AG04450 (cell line): Measurements from ENCODE around the gene SLC8B1. TPM values are rescaled to one million over a fixed set of nuclear protein-coding genes. Genes with fewer than 3 reads are reported as not detected.

Source experiments
- CTCF ChIA-PET: fragments of 300-600, 350-600 bp; formaldehyde crosslinking; extraction: SDS; loops from one replicate; lab custom pipeline; 2022; ENCODE audit warnings: antibody characterized with exemption, inconsistent platforms; lab: Charles Lee
- POLR2A ChIA-PET: fragments of 350-600 bp; formaldehyde crosslinking; extraction: SDS; loops from one replicate; lab custom pipeline; 2021; ENCODE audit warnings: antibody characterized with exemption, inconsistent platforms; lab: Yijun Ruan, JAX
- DNase-seq: peaks from one replicate; pipeline ENCODE4 v3.0.0-alpha.2; 2011; ENCODE audit warnings: low read depth, low spot score
- H3K27ac ChIP-seq: one replicate; pipeline ENCODE4 v1.5.1; 2012; ENCODE audit warnings: low read depth, low read length, control low read depth
- H3K27me3 ChIP-seq: one replicate; pipeline ENCODE4 v1.6.0; 2012; ENCODE audit warnings: low read length; ENCODE audit not compliant: control insufficient read depth, insufficient read depth
- H3K4me3 ChIP-seq: 2 replicates; pipeline ENCODE4 v1.5.1; 2011; ENCODE audit warnings: mild to moderate bottlenecking, low read depth, low read length, control low read depth
- H3K9me3 ChIP-seq: 2 replicates; pipeline ENCODE4 v1.5.1; 2012; ENCODE audit warnings: low read length; ENCODE audit not compliant: control insufficient read depth, insufficient read depth
- polyA minus RNA-seq: library from RNA; depleted of rRNA, polyadenylated mRNA; stranded (reverse); fragments of >200 nt; gene quantifications from 2 replicates; pipeline ENCODE4 v1.2.3, GENCODE V29; 2011; rRNA and poly(A)+ RNA removed
- polyA plus RNA-seq: library from polyadenylated mRNA; depleted of rRNA; stranded (reverse); fragments of >200 nt; gene quantifications from 2 replicates; pipeline ENCODE4 v1.2.3, GENCODE V29; 2011; rRNA removed
- TF ChIP-seq, protein P1 (sequence below): IDR thresholded peaks from 2 replicates; pipeline ENCODE4 v1.5.1; 2011; ENCODE audit warnings: low read depth, low read length, control low read depth, inconsistent platforms

Gene SLC8B1
- polyA plus RNA-seq (12.1 and 17.2 TPM in 2 replicates), polyA minus RNA-seq (15.2 and 25.5 TPM in 2 replicates)

DNA sequence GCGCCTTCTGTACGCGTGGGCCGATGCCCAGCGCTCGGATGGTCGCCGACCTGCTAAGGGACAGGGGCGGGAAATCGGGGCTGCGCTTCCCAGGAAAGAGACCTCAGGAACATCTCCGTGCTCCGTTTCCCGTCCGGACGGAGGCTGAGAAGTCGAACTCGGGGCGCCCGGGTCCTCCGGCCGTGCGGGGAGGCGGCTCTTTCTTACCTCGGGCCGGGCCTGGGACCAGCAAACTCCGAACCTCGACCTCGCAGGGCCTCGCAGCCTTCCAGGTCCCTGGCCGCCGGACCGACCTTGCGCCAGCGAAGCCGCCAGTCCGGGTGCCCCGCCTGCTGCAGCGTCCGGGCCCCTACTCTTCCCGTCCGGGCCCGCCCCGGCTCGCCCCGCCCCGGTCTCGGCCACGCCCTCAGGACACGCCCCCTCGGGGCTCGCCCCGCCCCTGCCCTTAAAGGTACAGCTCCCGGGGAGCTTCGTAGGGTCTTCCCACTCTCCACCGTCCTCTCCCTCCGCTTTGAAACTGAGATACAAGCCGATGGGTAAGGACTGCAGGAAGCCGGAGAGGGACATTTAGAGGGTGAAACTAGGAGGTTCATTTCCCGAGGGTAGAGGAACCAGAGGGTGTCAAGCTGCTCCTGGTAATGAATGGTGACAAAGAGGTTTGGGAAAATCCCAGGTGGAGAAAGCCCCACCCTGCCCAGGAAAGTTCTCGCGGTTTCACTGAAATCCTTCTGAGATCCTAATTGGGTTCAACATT lies at the start of gene SLC8B1:
Gene SLC8B1 (minus strand): TSS at position 324 of the 754 bp plus-strand sequence. CDS start 2,231 bp downstream, outside the sequence.
- CTCF ChIA-PET, result interaction anchor here (0.6 to 1.9 kb wide), 6 partner anchors 9 to 1340 kb away, joined by 4 to 12 read pairs (median 4); no protein-coding TSS in a partner anchor
- TF ChIP-seq, protein P1, sequence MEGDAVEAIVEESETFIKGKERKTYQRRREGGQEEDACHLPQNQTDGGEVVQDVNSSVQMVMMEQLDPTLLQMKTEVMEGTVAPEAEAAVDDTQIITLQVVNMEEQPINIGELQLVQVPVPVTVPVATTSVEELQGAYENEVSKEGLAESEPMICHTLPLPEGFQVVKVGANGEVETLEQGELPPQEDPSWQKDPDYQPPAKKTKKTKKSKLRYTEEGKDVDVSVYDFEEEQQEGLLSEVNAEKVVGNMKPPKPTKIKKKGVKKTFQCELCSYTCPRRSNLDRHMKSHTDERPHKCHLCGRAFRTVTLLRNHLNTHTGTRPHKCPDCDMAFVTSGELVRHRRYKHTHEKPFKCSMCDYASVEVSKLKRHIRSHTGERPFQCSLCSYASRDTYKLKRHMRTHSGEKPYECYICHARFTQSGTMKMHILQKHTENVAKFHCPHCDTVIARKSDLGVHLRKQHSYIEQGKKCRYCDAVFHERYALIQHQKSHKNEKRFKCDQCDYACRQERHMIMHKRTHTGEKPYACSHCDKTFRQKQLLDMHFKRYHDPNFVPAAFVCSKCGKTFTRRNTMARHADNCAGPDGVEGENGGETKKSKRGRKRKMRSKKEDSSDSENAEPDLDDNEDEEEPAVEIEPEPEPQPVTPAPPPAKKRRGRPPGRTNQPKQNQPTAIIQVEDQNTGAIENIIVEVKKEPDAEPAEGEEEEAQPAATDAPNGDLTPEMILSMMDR, result no peak
- peak within 1 kb of the TSS; percentile 70 for H3K4me3 ChIP-seq
- peak within 1 kb of the TSS; percentile 39 for H3K27ac ChIP-seq
- H3K27me3 ChIP-seq, result peaks cover 3% of the 10 kb centered on the region
- peak; percentile 15 for DNase-seq
- H3K9me3 ChIP-seq, result no peaks in the 10 kb centered on the region
- POLR2A ChIA-PET, result interaction anchor here (0.5 to 1.6 kb wide), 9 partner anchors 9 to 529 kb away, joined by 3 to 9 read pairs (median 4); partner anchors contain the start of genes SDSL and TPCN1

DNA sequence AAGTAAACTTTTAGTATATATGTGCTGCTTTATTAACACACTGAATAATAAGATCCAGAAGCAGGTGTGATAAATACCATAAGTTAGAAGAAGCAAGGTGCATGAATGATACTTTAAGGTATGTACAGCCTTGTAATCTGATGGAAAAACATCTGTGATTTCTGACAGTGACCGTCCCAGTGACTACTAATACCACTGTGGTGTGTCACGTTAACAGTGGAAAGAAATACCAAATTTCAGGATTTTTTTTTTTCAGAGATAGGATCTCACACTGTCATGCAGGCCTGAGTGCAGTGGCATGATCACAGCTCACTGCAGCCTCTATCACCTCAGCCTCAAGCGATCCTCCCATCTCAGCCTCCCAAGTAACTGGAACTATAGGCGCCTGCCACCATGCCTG lies 47.3 kb upstream of the SLC8B1 start:
- CTCF ChIA-PET, result no interaction called here
- Histone ChIP-seq H3K9me3 (no peaks in the 10 kb centered on the region), H3K4me3 (no peak overlapping the region), H3K27ac (no peak overlapping the region), H3K27me3 (no peaks in the 10 kb centered on the region)
- TF ChIP-seq, protein P1, result no peak
- POLR2A ChIA-PET, result no interaction called here
- no peak for DNase-seq

DNA sequence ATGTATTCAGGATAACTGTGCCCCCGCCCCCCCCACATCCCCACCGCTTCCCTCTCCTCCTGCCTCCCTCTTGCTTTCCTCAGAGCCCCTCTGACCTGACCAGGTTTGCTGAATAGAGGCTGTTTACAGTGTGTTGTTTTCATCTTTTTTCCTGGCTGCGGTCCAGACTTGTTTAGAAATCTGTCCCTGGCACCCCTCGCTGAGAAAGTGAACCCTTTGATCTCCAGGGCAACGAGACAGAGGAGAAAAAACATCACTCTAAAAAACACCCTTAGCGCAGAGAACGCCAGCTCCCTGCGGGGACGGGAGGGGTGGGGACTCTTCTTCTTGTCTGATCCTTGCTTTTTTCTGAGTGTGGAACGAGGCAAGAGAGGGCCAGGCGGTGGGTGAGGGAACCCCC lies 46.3 kb upstream of the SLC8B1 start:
- H3K4me3 ChIP-seq, result no peak overlapping the region
- TF ChIP-seq, protein P1, result no peak
- no peak for DNase-seq
- POLR2A ChIA-PET, result no interaction called here
- no peaks in the 10 kb centered on the region for H3K27me3 ChIP-seq
- CTCF ChIA-PET, result no interaction called here
- H3K27ac ChIP-seq, result no peak overlapping the region
- no peaks in the 10 kb centered on the region for H3K9me3 ChIP-seq

DNA sequence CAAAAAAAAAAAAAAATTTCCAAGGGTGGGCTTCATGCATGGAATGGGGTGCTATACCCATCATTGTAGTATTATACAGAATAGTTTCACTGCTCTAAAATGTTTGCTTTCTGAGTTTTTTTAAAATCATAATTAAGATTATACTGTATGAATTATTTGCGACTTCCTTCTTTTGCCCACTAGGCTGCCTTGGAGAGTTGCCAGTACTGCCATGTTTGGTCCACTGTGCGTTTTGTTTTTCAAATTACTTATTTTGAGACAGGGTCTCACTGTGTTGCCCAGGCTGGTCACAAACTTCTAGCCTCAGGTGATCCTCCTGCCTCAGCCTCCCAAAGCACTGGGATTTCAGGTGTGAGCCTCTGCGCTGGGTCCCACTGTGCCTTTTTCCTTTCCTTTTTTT lies 43.4 kb upstream of the SLC8B1 start:
- POLR2A ChIA-PET, result interaction anchor here (0.7 kb wide), 1 partner anchor 18 kb away, joined by 4 read pairs; no protein-coding TSS in a partner anchor
- Histone ChIP-seq H3K27ac (no peak overlapping the region), H3K27me3 (no peaks in the 10 kb centered on the region), H3K9me3 (no peaks in the 10 kb centered on the region), H3K4me3 (no peak overlapping the region)
- TF ChIP-seq, protein P1, result peak; percentile 31
- CTCF ChIA-PET, result interaction anchor here (0.7 kb wide), 2 partner anchors 64 to 83 kb away, joined by 3 read pairs; no protein-coding TSS in a partner anchor
- DNase-seq, result no peak

DNA sequence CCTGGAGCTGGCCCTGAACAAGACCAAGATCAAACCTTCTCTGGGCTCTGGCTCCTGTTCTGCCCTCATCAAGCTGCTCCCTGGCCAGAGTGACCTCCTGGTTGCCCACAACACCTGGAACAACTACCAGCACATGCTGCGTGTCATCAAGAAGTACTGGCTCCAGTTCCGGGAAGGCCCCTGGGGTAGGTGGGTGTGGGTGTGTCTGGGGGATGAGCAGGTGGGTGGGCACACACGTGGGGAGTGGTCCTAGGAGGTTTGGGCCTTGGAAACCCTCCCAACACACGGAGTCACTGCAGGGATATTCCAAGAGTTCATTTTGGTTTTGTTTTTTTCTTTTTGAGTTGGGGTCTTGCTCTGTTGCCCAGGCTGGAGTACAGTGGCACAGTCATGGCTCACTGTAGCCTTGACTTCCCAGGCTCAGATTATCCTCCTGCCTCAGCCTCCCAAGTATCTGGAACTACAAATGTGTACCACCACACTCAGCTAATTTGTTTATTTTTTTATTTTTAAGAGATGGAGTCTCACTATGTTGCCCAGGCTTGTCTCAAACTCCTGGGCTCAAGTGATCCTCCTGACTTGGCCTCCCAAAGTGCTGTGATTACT lies 40.0 kb upstream of the SLC8B1 start:
- DNase-seq, result no peak
- no peaks in the 10 kb centered on the region for H3K27me3 ChIP-seq
- H3K9me3 ChIP-seq, result no peaks in the 10 kb centered on the region
- no peak overlapping the region for H3K27ac ChIP-seq
- no peak overlapping the region for H3K4me3 ChIP-seq
- ChIA-PET POLR2A (no interaction called here), CTCF (no interaction called here)
- TF ChIP-seq, protein P1, result no peak
